ENCODE results near the gene AGXT2. TPM values are rescaled to one million over a fixed set of nuclear protein-coding genes. Genes with fewer than 3 reads are reported as not detected.
A peak's percentile ranks its signal among the peaks of the same experiment; 100 is the strongest.

Gene AGXT2
- total RNA-seq, 1 experiment from 2014 or later: not detected

DNA sequence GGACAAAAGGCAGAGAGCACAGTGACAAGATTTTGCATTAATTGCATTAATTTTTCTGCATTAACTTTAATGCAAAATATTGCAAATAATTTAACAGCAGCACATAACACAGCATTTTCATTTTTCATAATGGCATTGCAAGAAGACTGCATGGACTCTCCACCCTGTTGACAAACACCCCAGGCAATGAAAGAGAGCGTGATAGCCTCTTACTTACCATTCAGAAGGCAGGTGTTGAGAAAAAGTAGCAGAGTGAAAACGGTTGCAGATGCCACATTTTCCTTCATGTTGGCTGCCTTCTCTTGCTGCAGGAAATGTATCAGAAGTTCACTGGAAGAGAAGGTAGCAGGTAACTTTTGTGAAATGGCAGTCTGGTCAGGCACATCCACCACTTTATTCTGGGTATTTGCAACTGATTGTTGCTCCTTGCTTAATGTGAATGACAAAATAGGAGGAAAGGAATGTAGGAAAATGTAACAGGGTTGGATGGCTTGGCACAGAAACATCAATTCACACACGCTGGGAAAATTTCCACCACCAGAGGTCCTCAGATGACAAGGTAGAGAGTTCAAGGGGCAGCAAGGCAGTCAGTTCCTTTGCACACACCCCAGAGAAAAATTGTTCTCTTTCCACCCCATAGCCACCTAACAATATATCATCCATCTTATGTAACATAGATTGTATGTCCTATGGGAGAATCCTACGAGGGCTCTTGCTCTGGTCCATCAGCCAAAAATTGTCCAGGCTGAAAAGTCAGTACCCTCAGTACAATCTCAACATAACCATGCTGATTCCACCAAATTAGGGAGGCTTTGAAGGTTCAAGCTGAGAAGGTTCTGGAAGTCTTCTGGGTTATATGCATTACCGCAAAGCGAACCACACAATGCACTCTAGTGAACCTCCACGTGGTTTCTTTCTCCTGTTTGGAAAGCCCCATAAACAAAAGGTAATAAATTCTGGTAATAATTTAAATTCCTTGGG is 41.9 kb upstream of the AGXT2 start:
- Histone ChIP-seq H3K23me2 (ENCODE audit: insufficient read length, low read depth, low read length, poor library complexity, severe bottlenecking) (no peaks in the 10 kb centered on the region), H3K4ac (ENCODE audit: low read depth, low read length) (no peak overlapping the region), H3K56ac (ENCODE audit: insufficient read length, low read depth, low read length) (no peak overlapping the region), H3K27me3 (ENCODE audit: insufficient read depth, low read length) (no peaks in the 10 kb centered on the region; the same call in 1 of the 2 replicates), H4K91ac (ENCODE audit: insufficient read length, low read depth, low read length) (no peak overlapping the region), H2BK12ac (ENCODE audit: insufficient read length, low read depth, low read length) (no peak overlapping the region), H3K9ac (ENCODE audit: extremely low read depth, insufficient read length, low read length) (no peak overlapping the region), H4K20me1 (ENCODE audit: control insufficient read depth, insufficient read depth, insufficient read length) (no peaks in the 10 kb centered on the region), H2BK15ac (ENCODE audit: low read depth, low read length) (no peak overlapping the region), H2AFZ (ENCODE audit: low read length) (peak overlapping the region; percentile 98), H3K4me1 (ENCODE audit: insufficient read depth, low read length) (no peaks in the 10 kb centered on the region), H4K8ac (replicated peaks; ENCODE audit: insufficient read length, low read depth, low read length) (no peak overlapping the region), H3K14ac (ENCODE audit: insufficient read depth, low read length) (no peak overlapping the region), H3T11ph (ENCODE audit: low read length) (no peak overlapping the region), H3K18ac (ENCODE audit: insufficient read length, low read depth, low read length) (no peak overlapping the region), H3K23ac (ENCODE audit: insufficient read length, low read depth, low read length) (no peak overlapping the region), H2AK5ac (ENCODE audit: insufficient read length, low read length) (no peak overlapping the region), H3K27ac (ENCODE audit: insufficient read length, low read depth, low read length) (no peak overlapping the region), H3K79me2 (ENCODE audit: insufficient read depth, low read length) (no peaks in the 10 kb centered on the region), H3K4me2 (ENCODE audit: insufficient read depth, insufficient read length, low read length) (no peak overlapping the region), H2BK20ac (ENCODE audit: low read depth, low read length, poor library complexity, severe bottlenecking) (no peak overlapping the region), H2BK5ac (ENCODE audit: insufficient read length, low read length) (no peak overlapping the region), H3K79me1 (ENCODE audit: insufficient read depth, low read depth, low read length, poor library complexity, severe bottlenecking) (no peaks in the 10 kb centered on the region), H4K5ac (ENCODE audit: insufficient read length, low read depth, low read length) (no peak overlapping the region), H3K9me3 (ENCODE audit: control insufficient read depth, low read depth, low read length) (no peaks in the 10 kb centered on the region), H2BK120ac (ENCODE audit: low read depth, low read length, poor library complexity, severe bottlenecking) (no peak overlapping the region)
- WGBS (ENCODE audit: extremely low coverage, insufficient read length, low lambda C conversion rate): no CpG with 5 or more reads among the region's 7 CpGs
- Mint-ChIP-seq H3K9me3 (peaks cover 0 to 3% of the 10 kb centered on the region in 2 experiments; a peak in 2 of 5 replicates), H3K4me3 (no peak overlapping the region), H3K4me1 (peaks cover 18 to 20% of the 10 kb centered on the region in 2 experiments), H3K27ac (no peak overlapping the region), H3K27me3 (ENCODE audit: low read depth) (peaks cover 4% of the 10 kb centered on the region), H3K36me3 (ENCODE audit: insufficient read depth in 1 of 3, low read depth in 3 of 3) (peaks cover 0 to 2% (median 0%) of the 10 kb centered on the region in 3 experiments; a peak in 1 of 7 replicates)
- TF ChIP-seq, protein P1, sequence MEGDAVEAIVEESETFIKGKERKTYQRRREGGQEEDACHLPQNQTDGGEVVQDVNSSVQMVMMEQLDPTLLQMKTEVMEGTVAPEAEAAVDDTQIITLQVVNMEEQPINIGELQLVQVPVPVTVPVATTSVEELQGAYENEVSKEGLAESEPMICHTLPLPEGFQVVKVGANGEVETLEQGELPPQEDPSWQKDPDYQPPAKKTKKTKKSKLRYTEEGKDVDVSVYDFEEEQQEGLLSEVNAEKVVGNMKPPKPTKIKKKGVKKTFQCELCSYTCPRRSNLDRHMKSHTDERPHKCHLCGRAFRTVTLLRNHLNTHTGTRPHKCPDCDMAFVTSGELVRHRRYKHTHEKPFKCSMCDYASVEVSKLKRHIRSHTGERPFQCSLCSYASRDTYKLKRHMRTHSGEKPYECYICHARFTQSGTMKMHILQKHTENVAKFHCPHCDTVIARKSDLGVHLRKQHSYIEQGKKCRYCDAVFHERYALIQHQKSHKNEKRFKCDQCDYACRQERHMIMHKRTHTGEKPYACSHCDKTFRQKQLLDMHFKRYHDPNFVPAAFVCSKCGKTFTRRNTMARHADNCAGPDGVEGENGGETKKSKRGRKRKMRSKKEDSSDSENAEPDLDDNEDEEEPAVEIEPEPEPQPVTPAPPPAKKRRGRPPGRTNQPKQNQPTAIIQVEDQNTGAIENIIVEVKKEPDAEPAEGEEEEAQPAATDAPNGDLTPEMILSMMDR (conservative IDR thresholded peaks at IDR 0.05): peak; percentile 91
- DNase-seq: peak; percentile 73

Measured in H9 (cell line).